Measurements from ENCODE around the gene NOX4.
"Not testable (repeated sequence)": the region's sequence is repeated elsewhere in the genome, so short reads cannot be mapped to it uniquely, and the experiment has no call there.

Gene NOX4

DNA sequence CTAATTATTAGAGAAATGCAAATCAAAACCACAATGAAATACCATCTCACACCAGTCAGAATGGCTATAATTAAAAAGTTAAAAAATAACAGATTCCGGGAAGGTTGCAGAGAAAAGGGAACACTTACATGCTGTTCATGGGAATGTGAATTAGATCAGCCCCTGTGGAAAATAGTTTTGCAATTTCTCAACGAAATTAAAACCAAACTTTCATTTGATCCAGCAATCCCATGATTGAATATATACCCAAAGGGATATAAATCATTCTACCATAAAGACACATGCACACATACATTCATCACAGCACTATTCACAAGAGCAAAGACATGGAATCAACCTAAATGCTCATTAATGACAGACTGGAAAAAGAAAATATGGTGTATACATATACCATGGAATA is 32.5 kb downstream of the NOX4 start:
- DNase-seq (ENCODE audit: low read depth): no peak

DNA sequence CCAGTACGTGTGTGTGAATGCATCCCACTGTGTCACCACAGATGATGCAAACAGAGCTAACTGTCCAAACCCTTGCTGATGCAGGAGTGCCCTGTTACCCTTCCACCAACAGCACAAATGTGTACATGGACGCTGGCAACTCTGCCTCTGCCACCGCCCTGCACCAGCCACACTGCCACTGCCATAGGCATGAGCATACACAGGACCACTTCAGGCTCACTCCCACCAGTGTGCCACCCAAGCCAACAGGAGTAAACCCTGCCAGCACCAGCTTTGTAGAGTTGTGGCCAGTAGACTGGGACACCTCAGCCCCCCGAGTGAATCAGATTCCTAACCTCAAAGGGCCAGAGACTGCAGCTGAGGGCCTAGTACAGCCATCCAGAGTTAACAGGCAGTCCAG is 34.0 kb downstream of the NOX4 start:
- DNase-seq (ENCODE audit: low read depth): no peak

DNA sequence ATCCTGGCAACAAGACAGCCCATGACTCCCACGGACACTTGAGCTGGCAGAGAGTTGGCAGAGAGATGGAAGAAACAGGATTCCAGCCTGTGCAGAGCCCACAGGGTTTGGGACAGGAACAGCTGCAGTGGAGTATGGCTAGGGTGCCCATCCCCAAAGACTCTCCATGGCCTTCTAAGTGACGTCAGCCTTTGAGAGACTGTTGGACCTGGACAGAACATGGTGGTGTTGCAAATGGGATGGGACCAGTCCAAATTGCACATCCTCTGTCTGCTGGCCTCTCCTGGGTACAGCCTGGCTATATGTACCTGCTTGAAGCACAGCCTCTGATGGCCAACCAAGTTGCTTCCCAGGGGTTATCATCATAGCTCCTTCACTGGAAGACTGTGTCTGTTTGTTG is 34.5 kb downstream of the NOX4 start:
- DNase-seq (ENCODE audit: low read depth): no peak

DNA sequence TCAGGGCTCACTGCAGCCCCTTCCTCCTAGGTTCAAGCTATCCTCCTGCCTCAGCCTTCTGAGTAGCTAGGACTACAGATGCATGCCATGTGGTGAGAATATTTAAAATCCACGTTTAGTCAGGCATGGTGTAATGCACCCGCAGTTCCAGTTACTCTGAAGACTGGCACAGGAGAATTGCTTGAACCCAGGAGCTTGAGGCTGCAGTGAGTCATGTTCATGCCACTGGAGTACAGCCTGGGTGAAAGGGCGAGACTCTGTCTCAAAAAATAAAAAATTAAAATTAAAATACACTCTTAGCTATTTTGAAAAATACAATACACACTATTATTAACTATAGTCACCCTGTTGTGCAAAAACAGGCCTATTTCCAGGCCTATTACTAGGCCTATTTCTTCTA is 38.4 kb downstream of the NOX4 start:
- no peak for DNase-seq (ENCODE audit: low read depth)

DNA sequence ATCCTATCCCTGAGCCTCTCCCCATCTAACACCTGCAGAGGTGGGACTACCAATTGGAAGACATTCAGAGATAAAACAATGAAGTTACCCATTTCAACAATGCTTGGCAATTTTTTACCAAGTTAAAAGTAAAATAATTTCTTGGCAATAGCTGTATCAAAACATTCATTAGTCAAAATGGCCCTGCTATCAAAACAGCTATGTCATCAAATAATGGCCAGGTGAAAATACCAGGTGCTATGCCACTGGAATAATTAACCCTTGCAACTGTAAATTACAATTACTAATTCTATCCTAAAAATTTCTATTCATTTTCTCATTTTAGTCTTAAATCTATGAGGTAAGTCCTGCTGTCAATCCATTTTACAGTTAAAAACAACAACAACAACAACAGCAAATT is 43.3 kb downstream of the NOX4 start:
- no peak for DNase-seq (ENCODE audit: low read depth)

DNA sequence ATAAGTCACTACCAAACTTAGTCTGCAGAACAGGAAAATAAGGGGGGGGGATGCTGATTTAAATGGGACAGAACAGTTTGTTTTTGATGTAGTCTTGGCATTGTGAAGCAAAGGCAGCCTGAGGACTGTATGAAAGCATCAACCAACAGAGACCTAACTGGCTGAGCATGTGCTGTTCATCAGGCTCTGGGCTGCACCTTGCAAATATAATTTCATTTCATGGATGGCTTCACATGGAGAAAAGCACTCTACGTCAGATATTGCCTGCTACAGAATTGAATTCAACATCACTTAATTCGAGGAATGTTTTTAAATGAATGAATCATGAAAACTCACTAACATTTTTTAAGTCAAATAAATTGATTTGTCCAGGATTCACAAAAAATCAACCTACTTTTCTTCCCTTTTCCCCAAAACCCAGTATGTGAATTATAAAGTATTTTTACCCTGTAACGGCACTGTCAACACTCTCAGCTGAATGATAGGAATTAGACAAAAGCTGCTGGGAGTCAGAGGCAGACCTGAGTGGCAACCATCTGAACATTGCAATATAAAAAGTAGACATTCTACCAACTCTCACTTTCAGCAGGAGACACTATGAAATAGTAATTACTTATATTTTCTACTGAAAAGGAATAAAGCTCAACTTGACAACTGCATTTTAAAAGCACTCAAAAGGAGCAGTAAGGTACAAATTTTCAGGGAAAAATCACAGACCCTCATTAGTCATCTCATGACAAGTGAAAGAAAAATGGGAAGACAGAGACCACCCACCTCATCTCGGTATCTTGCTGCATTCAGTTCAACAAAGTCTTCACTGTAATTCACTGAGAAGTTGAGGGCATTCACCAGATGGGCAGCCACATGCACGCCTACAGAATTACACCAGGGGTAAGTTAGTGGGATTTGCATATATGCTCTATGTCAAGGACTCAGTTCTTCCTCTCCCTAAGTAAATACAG is 47.5 kb downstream of the NOX4 start:
- no peak for DNase-seq (ENCODE audit: low read depth)

DNA sequence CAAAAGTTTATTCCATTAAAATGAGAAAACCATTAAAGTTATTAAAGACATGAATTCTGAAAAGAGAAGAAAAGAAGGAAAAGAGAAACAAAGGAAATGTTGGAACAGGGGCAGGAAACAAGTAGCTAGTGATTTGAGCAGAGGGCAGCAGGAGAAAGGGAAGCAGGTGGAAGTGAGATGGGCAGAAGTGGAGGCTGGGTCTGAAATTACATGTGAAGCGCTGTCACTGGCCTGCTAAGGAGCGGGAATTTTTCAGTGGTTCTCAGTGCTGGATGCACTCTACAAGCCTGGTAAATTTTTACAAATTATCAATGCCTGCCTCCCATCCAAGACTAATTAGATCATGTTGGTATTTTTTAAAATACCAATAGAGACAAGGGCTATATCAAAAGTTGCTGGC is 48.4 kb downstream of the NOX4 start:
- DNase-seq (ENCODE audit: low read depth): no peak

DNA sequence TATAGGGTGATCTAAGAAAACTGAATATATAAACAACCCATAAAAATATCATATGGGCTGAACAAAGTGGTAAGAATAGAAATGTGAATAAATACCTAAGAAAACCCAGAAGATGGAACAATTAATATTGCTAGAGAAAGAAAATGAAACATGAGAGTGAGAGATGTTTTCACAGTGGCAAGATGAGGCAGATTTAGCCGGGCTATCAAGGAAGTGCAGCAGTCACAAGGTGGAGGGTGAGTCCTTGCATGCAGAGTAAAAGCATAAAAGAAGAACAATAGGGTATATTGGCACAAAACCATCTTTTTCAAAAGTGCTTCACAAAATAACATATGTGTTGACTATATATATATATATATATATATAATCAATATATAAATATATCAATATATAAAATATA is 49.6 kb downstream of the NOX4 start:
- DNase-seq (ENCODE audit: low read depth): no peak

DNA sequence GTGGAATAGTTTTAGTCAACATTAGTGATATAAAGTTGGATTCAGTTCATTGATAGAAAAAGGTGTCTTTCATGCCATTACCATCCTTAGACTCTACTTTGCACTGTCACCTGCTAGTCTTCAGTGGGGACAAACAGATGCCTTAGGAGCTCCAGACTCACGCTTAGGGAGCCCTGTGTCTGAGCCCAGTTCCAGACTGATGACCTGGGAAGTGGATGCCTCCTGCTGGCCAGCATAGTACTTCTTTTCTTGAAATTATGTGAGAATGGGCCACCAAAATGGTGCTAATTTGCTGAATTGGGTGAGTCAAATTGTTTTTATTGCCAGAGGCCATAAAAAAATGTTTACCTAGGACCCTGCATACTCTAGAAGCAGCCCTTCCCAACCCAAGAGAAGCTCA is 53.9 kb downstream of the NOX4 start:
- DNase-seq (ENCODE audit: low read depth): no peak

DNA sequence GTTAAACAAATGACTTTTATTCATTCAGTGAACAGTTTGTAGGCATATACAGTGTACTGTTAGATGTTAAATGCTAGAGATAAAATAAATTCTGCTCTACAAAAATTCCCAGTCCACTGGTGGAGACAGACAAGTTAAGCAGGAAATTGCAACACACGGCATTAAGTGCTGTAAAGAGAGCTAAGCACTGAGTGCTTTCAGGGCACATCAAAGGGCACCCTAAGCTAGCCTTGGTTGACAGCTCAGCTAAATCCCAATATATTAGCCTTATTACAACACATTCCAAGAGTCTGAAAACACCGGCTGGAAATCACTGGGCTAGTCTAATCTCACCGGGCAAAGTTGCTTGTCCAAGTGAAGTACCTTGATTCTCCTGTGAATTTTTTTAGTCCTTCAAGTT is 55.1 kb downstream of the NOX4 start:
- DNase-seq (ENCODE audit: low read depth): no peak

DNA sequence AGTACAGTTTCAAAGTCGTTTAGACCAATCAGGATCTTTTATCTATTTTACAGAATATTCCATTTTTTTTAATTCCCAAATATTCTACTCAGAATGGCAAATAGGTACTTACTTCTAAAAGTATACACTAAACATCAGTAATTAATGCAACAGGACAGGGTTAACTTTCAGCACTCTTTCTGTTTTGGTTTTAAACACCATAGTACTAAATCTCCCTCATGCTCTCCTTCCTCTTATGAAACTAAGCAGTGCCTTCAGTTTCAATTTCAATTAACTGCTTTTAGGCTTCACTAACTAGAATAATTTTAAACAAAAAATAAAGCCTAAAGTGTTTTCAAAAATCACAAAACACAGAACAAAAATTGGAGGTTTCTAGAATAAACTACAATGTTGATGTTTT is 57.9 kb downstream of the NOX4 start:
- no peak for DNase-seq (ENCODE audit: low read depth)

DNA sequence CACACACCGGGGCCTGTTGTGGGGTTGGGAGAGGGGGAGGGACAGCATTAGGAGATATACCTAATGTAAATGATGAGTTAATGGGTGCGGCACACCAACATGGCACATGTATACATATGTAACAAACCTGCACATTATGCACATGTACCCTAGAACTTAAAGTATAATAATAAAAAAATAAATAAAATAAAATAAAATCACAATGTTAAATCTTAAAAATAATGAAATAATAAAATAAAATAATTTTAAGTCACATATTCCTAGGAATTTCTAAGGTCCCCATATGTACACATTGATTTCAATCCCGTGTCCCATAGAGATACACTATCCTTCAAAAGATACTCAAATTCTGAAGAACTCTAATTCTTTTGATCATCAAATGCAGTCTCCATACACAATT is 59.0 kb downstream of the NOX4 start:
- not testable (repeated sequence) for DNase-seq (ENCODE audit: low read depth)

DNA sequence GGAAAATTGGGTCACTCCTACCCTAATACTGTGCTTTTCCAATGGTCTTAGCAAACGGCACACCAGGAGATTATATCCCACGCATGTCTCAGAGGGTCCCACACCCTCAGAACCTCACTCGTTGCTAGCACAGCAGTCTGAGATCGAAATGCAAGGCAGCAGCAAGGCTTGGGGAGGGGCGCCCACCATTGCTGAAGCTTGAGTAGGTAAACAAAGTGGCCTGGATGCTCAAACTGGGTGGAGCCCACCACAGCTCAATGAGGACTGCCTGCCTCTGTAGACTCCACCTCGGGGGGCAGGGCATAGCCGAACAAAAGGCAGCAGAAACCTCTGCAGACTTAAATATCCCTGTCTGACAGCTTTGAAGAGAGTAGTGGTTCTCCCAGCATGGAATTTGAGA is 64.7 kb downstream of the NOX4 start:
- not testable (repeated sequence) for DNase-seq (ENCODE audit: low read depth)

DNA sequence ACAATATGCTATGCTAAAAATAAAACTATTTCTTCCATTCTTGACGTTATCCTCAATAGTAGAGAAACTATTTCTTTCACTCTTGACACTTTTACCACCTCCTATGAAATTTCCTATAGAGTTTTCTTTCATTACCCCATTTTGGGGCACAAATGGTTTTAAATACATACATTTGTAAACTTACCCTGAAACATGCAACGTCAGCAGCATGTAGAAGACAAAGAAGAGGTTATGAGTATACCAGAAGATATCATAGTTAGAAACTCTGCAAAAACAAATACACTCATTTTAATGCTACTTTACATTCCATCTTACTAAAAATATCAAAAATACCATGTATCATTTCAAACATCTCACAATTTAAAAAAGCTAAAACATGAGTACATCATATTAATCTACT is 69.5 kb downstream of the NOX4 start:
- DNase-seq (ENCODE audit: low read depth): no peak

DNA sequence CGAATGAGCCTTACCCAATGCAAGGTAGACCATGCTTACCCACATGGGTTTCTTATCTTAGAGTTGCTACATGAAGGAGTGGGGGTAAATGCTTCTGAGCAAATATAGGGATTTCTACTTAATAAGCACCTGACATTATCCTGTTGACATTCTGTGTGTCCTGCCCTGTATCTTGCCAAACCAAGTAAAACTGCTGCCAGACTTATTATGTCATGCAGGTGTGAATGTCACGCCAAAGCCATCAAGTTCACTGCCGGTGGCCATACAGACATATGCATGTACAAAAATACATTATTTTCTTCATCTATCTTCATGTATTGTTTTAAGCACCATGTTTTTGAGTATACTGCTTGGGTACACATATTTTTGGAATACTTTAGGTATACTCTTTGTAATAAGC is 70.2 kb downstream of the NOX4 start:
- DNase-seq (ENCODE audit: low read depth): no peak

DNA sequence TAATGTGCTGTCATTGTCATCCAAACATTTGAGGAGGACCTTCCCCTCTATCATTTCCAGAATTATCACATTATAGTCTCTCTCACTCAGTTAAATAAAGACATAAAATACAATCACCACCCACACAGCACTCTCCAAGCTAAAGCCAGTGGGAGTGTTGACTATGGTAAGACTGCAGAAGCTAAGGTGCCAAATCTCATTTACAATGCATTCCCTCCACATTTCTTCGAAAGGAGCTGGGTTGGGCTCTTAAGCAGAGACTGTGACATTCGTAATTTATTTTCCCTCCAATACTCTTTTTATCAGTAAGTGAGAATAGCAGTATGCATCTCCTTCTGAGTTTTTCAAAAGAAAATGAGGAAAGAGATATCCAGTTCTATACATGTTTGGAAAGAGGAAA is 74.2 kb downstream of the NOX4 start:
- DNase-seq (ENCODE audit: low read depth): no peak

DNA sequence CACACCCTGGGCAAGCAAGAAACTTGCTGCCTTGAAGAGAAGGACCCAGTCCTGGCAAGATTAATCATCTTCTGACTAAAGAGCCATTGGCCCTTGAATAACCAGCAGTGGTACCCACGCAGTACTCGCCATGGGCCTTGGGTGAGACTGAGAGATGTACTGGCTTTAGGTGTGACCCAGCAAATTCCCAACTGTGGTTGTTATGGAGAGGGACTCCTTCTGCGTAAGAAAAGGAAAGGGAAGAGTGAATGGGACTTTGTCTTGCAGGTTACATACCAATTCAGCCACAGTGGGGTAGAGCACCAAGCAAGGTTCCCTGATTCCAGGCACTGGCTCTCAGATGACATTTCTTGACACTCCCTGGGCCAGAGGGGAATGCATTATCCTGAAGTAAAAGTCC is 80.1 kb downstream of the NOX4 start:
- not testable (repeated sequence) for DNase-seq (ENCODE audit: low read depth)

DNA sequence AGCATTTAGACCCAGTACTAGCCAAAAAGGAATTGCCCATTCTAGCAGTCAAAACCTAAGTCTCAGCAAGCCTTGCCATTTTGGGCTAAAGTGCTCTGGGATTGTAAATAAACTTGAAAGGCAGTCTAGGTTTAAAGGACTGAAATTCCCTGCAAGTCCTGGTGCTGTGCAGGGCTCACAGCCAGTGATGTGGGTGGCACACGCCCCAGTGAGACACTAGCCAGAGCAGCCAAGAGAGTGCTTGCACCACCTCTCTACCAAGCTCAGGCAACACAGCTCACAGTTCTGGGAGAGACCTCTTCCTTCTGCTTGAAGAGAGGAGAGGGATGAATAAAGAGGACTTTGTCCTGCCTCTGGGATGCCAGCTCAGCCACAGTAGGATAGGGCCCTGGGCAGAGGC is 80.5 kb downstream of the NOX4 start:
- DNase-seq (ENCODE audit: low read depth): not testable (repeated sequence)

DNA sequence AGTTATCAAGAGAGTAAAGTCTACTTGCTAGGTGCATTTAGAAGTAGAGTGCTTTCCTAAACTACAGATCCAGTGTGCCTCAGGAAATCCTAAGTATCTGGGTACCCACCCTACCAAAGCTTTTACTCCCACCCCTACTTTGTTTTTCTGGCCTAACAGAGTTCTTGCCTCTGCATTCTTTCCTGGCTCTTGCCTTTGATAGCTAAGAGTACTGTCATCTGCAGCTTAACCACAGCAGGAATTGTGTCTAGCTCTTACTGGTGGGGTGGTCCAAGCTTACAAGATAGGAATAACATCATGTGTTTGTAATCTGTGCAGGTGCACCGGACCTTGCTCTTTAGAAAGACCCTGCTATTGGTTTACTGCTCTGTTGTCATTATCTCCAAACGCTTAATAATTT is 82.7 kb downstream of the NOX4 start:
- DNase-seq (ENCODE audit: low read depth): not testable (repeated sequence)

DNA sequence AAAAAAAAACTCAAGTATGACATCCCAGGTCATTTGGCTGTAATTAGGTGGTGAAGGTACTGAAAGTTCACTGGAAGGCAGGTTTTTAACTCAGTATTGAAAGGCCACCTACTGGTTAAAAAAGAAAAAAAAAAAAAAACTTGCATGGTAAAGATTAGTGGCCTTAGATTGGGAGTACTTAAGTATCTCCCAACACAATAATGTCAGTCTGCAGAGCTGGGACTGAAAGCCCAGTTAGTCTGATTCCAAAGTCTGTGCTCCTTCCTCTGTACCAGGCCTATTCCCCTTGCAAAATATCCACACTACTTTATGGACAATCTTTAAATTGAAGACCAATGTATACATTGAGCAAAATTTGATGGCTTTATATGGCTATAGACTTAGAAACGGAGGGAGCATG is 85.5 kb downstream of the NOX4 start:
- no peak for DNase-seq (ENCODE audit: low read depth)

DNA sequence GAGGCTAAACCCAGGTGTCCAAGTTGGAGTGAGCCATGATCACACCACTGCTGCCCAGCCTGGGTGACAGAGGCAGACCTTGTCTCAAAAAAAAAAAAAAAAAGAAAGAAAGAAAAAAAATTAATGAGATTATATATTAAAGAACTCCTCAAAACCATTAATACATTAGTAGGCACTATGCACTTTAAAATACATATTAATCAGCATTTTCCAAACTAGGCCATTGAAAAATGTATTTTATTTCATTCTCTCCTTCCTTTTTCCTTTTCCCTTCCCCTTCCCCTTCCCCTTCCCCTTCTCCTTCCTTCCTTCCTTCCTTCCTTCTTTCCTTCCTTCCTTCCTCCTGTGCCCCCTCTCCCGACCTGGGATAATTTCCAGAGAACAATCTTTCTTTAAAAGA is 99.5 kb downstream of the NOX4 start:
- not testable (repeated sequence) for DNase-seq (ENCODE audit: low read depth)

DNA sequence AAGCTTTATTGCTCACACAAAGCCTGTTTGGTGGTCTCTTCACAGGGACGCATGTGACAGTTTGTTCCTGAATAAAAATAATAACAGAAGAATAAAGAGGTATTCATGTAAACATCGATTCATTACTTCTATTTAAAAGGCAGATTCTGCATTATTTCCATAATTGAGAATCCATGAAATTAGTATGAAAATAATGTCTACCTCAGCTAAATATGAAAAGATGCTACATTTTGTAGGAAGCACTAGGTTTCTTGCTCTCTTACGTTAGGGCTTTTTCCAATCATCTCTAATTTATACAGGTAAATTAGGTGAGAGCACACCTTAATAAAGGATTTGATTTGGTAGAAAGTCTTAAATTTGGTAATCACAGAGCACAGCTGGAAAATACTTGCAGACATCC is 103.7 kb downstream of the NOX4 start:
- DNase-seq (ENCODE audit: low read depth): not testable (repeated sequence)

DNA sequence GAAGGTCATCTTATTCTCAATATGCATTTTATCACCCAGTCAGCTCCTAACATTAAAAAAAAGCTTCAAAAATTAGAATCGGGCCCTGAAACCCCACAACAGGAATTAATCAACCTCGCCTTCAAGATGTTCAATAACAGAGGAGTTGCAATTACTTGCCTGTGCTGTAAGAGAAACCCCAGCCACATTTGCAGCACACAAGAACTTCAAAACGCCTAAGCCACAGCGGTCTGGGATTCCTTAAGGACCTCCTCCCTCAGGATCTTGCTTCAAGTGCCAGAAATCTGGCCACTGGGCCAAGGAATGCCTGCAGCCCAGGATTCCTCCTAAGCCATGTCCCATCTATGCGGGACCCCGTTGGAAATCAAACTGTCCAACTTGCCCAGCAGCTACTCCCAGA is 108.2 kb downstream of the NOX4 start:
- not testable (repeated sequence) for DNase-seq (ENCODE audit: low read depth)

DNA sequence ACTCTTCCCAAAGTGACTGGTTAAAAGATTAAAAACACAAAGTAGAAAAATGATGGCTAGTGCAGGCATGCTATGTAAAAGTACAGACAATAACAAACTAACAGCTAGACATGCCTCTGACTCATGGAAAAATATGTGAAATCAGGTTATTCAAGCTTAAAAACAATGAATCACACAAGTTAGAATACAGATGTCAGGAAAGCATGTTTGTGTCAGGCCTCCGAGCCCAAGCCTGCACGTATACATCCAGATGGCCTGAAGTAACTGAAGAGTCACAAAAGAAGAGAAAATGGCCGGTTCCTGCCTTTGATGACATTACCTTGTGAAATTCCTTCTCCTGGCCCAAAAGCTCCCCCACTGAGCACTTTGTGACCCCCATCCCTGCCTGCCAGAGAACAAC is 110.1 kb downstream of the NOX4 start:
- DNase-seq (ENCODE audit: low read depth): no peak
